ENCODE data around the gene ZBTB43. TPM values are rescaled to one million over a fixed set of nuclear protein-coding genes. Genes with fewer than 3 reads are reported as not detected.

The ZBTB43 gene
- total and polyA plus RNA-seq, 2 experiments from 2014 or later: 9.7 to 11.8 TPM

DNA sequence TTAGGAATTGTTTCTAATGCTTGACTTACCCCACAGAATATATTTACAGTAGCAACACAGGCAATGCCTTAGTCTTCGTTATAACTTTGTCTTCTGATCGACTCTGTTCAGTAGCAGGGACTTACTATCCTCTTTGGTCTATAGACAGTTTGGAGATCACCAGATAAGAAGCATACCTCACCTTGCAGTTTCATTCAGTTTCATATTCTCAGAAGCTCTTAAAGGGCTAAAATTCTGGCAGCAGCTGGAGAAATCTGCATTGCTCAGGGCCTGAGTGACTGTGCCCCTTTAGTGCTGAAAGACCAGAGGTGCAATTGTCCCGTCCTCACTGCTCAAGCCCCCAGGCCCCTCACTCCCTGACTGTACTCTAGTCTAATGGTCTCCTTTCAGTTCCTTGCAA lies 26.0 kb downstream of the ZBTB43 start:
- Histone ChIP-seq H3K79me2 (replicated peaks; ENCODE audit: insufficient read depth) (peaks cover 17% of the 10 kb centered on the region), H3K4me1 (ENCODE audit: insufficient read depth) (no peaks in the 10 kb centered on the region), H4K20me1 (replicated peaks; ENCODE audit: insufficient read depth) (peaks cover 14% of the 10 kb centered on the region), H3K36me3 (ENCODE audit: insufficient read depth) (no peaks in the 10 kb centered on the region; the same call in 1 of the 2 replicates), H3K27me3 (ENCODE audit: insufficient read depth) (no peaks in the 10 kb centered on the region), H3K4me3 (no peak overlapping the region), H2AFZ (no peak overlapping the region), H3F3A (replicated peaks; ENCODE audit: low read depth) (no peaks in the 10 kb centered on the region), H3K9me2 (ENCODE audit: insufficient read depth) (no peaks in the 10 kb centered on the region), H3K4me2 (no peak overlapping the region), H3K27ac (ENCODE audit: low read depth) (no peak overlapping the region)
- Mint-ChIP-seq H3K4me1 (no peaks in the 10 kb centered on the region; the same call in 2 of the 3 replicates), H3K27me3 (ENCODE audit: insufficient read depth, low read depth, poor library complexity) (no peaks in the 10 kb centered on the region), H3K36me3 (ENCODE audit: low read depth) (peaks cover 32% of the 10 kb centered on the region), H3K27ac (no peak overlapping the region), H3K4me3 (no peak overlapping the region), H3K9me3 (no peaks in the 10 kb centered on the region)
- DNase-seq (ENCODE audit: low spot score) (no peak), ATAC-seq (no peak)
- TF ChIP-seq, protein P1, sequence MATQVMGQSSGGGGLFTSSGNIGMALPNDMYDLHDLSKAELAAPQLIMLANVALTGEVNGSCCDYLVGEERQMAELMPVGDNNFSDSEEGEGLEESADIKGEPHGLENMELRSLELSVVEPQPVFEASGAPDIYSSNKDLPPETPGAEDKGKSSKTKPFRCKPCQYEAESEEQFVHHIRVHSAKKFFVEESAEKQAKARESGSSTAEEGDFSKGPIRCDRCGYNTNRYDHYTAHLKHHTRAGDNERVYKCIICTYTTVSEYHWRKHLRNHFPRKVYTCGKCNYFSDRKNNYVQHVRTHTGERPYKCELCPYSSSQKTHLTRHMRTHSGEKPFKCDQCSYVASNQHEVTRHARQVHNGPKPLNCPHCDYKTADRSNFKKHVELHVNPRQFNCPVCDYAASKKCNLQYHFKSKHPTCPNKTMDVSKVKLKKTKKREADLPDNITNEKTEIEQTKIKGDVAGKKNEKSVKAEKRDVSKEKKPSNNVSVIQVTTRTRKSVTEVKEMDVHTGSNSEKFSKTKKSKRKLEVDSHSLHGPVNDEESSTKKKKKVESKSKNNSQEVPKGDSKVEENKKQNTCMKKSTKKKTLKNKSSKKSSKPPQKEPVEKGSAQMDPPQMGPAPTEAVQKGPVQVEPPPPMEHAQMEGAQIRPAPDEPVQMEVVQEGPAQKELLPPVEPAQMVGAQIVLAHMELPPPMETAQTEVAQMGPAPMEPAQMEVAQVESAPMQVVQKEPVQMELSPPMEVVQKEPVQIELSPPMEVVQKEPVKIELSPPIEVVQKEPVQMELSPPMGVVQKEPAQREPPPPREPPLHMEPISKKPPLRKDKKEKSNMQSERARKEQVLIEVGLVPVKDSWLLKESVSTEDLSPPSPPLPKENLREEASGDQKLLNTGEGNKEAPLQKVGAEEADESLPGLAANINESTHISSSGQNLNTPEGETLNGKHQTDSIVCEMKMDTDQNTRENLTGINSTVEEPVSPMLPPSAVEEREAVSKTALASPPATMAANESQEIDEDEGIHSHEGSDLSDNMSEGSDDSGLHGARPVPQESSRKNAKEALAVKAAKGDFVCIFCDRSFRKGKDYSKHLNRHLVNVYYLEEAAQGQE (IDR thresholded peaks at IDR 0.05; ENCODE audit: unreplicated experiment): no peak
- TF ChIP-seq POLR2AphosphoS5 (IDR thresholded peaks at IDR 0.05; ENCODE audit: low read depth) (no peak), NANOG (IDR thresholded peaks at IDR 0.05; ENCODE audit: borderline replicate concordance) (no peak), CREB1 (CRISPR knock-in tag; IDR thresholded peaks at IDR 0.05; ENCODE audit: low read depth) (no peak)
- TF ChIP-seq, protein P2, sequence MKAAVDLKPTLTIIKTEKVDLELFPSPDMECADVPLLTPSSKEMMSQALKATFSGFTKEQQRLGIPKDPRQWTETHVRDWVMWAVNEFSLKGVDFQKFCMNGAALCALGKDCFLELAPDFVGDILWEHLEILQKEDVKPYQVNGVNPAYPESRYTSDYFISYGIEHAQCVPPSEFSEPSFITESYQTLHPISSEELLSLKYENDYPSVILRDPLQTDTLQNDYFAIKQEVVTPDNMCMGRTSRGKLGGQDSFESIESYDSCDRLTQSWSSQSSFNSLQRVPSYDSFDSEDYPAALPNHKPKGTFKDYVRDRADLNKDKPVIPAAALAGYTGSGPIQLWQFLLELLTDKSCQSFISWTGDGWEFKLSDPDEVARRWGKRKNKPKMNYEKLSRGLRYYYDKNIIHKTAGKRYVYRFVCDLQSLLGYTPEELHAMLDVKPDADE (IDR thresholded peaks at IDR 0.05): no peak

DNA sequence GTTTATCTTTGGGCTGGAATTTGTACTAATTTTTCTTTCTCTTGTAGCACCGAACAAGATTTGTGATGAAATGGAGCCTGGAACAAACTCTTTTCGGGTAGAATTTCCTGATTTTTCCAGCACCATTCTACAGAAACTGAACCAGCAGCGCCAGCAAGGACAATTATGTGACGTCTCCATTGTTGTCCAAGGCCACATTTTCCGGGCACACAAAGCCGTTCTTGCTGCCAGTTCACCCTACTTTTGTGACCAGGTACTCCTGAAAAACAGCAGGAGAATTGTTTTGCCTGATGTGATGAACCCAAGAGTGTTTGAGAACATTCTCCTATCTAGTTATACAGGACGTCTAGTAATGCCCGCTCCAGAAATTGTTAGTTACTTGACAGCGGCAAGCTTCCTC lies 27.6 kb downstream of the ZBTB43 start:
- DNase-seq (ENCODE audit: low spot score) (no peak), ATAC-seq (no peak)
- no peaks in the 10 kb centered on the region for H3F3A ChIP-seq (replicated peaks; ENCODE audit: low read depth)
- peaks cover 13% of the 10 kb centered on the region for H3K79me2 ChIP-seq (replicated peaks; ENCODE audit: insufficient read depth)
- no peak overlapping the region for H3K27ac ChIP-seq (ENCODE audit: low read depth)
- H3K36me3 ChIP-seq (ENCODE audit: insufficient read depth): no peaks in the 10 kb centered on the region; the same call in 1 of the 2 replicates
- Mint-ChIP-seq H3K27ac (no peak overlapping the region), H3K27me3 (ENCODE audit: insufficient read depth, low read depth, poor library complexity) (no peaks in the 10 kb centered on the region), H3K4me3 (no peak overlapping the region), H3K36me3 (ENCODE audit: low read depth) (peaks cover 34% of the 10 kb centered on the region), H3K9me3 (no peaks in the 10 kb centered on the region), H3K4me1 (no peaks in the 10 kb centered on the region; the same call in 2 of the 3 replicates)
- H3K27me3 ChIP-seq (ENCODE audit: insufficient read depth): no peaks in the 10 kb centered on the region
- no peak overlapping the region for H3K4me2 ChIP-seq
- H3K9me2 ChIP-seq (ENCODE audit: insufficient read depth): no peaks in the 10 kb centered on the region
- H4K20me1 ChIP-seq (replicated peaks; ENCODE audit: insufficient read depth): peaks cover 19% of the 10 kb centered on the region
- H2AFZ ChIP-seq: no peak overlapping the region
- H3K4me1 ChIP-seq (ENCODE audit: insufficient read depth): no peaks in the 10 kb centered on the region
- no peak overlapping the region for H3K4me3 ChIP-seq
- TF ChIP-seq, protein P3, sequence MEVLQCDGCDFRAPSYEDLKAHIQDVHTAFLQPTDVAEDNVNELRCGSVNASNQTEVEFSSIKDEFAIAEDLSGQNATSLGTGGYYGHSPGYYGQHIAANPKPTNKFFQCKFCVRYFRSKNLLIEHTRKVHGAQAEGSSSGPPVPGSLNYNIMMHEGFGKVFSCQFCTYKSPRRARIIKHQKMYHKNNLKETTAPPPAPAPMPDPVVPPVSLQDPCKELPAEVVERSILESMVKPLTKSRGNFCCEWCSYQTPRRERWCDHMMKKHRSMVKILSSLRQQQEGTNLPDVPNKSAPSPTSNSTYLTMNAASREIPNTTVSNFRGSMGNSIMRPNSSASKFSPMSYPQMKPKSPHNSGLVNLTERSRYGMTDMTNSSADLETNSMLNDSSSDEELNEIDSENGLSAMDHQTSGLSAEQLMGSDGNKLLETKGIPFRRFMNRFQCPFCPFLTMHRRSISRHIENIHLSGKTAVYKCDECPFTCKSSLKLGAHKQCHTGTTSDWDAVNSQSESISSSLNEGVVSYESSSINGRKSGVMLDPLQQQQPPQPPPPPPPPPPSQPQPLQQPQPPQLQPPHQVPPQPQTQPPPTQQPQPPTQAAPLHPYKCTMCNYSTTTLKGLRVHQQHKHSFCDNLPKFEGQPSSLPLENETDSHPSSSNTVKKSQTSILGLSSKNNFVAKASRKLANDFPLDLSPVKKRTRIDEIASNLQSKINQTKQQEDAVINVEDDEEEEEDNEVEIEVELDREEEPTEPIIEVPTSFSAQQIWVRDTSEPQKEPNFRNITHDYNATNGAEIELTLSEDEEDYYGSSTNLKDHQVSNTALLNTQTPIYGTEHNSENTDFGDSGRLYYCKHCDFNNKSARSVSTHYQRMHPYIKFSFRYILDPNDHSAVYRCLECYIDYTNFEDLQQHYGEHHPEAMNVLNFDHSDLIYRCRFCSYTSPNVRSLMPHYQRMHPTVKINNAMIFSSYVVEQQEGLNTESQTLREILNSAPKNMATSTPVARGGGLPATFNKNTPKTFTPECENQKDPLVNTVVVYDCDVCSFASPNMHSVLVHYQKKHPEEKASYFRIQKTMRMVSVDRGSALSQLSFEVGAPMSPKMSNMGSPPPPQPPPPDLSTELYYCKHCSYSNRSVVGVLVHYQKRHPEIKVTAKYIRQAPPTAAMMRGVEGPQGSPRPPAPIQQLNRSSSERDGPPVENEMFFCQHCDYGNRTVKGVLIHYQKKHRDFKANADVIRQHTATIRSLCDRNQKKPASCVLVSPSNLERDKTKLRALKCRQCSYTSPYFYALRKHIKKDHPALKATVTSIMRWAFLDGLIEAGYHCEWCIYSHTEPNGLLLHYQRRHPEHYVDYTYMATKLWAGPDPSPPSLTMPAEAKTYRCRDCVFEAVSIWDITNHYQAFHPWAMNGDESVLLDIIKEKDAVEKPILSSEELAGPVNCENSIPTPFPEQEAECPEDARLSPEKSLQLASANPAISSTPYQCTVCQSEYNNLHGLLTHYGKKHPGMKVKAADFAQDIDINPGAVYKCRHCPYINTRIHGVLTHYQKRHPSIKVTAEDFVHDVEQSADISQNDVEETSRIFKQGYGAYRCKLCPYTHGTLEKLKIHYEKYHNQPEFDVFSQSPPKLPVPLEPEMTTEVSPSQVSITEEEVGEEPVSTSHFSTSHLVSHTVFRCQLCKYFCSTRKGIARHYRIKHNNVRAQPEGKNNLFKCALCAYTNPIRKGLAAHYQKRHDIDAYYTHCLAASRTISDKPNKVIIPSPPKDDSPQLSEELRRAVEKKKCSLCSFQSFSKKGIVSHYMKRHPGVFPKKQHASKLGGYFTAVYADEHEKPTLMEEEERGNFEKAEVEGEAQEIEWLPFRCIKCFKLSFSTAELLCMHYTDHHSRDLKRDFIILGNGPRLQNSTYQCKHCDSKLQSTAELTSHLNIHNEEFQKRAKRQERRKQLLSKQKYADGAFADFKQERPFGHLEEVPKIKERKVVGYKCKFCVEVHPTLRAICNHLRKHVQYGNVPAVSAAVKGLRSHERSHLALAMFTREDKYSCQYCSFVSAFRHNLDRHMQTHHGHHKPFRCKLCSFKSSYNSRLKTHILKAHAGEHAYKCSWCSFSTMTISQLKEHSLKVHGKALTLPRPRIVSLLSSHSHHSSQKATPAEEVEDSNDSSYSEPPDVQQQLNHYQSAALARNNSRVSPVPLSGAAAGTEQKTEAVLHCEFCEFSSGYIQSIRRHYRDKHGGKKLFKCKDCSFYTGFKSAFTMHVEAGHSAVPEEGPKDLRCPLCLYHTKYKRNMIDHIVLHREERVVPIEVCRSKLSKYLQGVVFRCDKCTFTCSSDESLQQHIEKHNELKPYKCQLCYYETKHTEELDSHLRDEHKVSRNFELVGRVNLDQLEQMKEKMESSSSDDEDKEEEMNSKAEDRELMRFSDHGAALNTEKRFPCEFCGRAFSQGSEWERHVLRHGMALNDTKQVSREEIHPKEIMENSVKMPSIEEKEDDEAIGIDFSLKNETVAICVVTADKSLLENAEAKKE (CRISPR knock-in tag; IDR thresholded peaks at IDR 0.05): no peak
- TF ChIP-seq, protein P4, sequence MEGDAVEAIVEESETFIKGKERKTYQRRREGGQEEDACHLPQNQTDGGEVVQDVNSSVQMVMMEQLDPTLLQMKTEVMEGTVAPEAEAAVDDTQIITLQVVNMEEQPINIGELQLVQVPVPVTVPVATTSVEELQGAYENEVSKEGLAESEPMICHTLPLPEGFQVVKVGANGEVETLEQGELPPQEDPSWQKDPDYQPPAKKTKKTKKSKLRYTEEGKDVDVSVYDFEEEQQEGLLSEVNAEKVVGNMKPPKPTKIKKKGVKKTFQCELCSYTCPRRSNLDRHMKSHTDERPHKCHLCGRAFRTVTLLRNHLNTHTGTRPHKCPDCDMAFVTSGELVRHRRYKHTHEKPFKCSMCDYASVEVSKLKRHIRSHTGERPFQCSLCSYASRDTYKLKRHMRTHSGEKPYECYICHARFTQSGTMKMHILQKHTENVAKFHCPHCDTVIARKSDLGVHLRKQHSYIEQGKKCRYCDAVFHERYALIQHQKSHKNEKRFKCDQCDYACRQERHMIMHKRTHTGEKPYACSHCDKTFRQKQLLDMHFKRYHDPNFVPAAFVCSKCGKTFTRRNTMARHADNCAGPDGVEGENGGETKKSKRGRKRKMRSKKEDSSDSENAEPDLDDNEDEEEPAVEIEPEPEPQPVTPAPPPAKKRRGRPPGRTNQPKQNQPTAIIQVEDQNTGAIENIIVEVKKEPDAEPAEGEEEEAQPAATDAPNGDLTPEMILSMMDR (conservative IDR thresholded peaks at IDR 0.05; ENCODE audit: low read depth in 2 of 2): no peak
- TF ChIP-seq ZNF331 (CRISPR knock-in tag; IDR thresholded peaks at IDR 0.05; ENCODE audit: low read depth) (no peak), EZH2 (IDR thresholded peaks at IDR 0.05; ENCODE audit: low read depth, unreplicated experiment) (no peak)

Measured in GM23338 (cell line).